HG03159 (cell line): ENCODE results near the gene DAGLA.

Experiments used
- ATAC-seq: cut with Tn5 transposase; IDR thresholded peaks from one replicate; pipeline ENCODE4 v1.9.1; 2021; ENCODE audit warnings: mild to moderate bottlenecking, moderate library complexity; ENCODE audit not compliant: unreplicated experiment

Gene DAGLA

GRCh38 chr11:61725781-61726231 is 45.6 kb downstream of the DAGLA start:
- no peak for ATAC-seq

- no peak for ATAC-seq
Observed at GRCh38 chr11:61726775-61727174, 46.6 kb downstream of the DAGLA start.

GRCh38 chr11:61727401-61727811 is 47.2 kb downstream of the DAGLA start:
- no peak for ATAC-seq

GRCh38 chr11:61728066-61728939 is 48.1 kb downstream of the DAGLA start:
- ATAC-seq = no peak

- ATAC-seq = no peak
Observed at GRCh38 chr11:61728940-61729219, 48.7 kb downstream of the DAGLA start.

GRCh38 chr11:61730240-61730994 is 50.2 kb downstream of the DAGLA start:
- ATAC-seq = no peak

- ATAC-seq = no peak
Observed at GRCh38 chr11:61731211-61731951, 51.2 kb downstream of the DAGLA start.

- no peak for ATAC-seq
Observed at GRCh38 chr11:61731952-61732675, 51.9 kb downstream of the DAGLA start.

GRCh38 chr11:61732705-61733104 is 52.5 kb downstream of the DAGLA start:
- ATAC-seq = no peak

- ATAC-seq = peak; percentile 84
Observed at GRCh38 chr11:61733120-61733978, 53.2 kb downstream of the DAGLA start.

GRCh38 chr11:61734767-61735166 is 54.6 kb downstream of the DAGLA start:
- ATAC-seq = no peak

- no peak for ATAC-seq
Observed at GRCh38 chr11:61735391-61735790, 55.2 kb downstream of the DAGLA start.

GRCh38 chr11:61736310-61736709 is 56.1 kb downstream of the DAGLA start:
- ATAC-seq = no peak

GRCh38 chr11:61737131-61737530 is 56.9 kb downstream of the DAGLA start:
- ATAC-seq = no peak

GRCh38 chr11:61737636-61738386 is 57.6 kb downstream of the DAGLA start:
- no peak for ATAC-seq

GRCh38 chr11:61738776-61739175 is 58.6 kb downstream of the DAGLA start:
- ATAC-seq = no peak

GRCh38 chr11:61739413-61739812 is 59.2 kb downstream of the DAGLA start:
- ATAC-seq = no peak

GRCh38 chr11:61739966-61740365 is 59.8 kb downstream of the DAGLA start:
- ATAC-seq = no peak

GRCh38 chr11:61742391-61742790 is 62.2 kb downstream of the DAGLA start:
- no peak for ATAC-seq
